ENCODE measurements around the gene CEMIP2.

Gene CEMIP2

GRCh38 chr9:71744754-71745521 lies 23.4 kb downstream of the CEMIP2 start:
- no peak for DNase-seq

GRCh38 chr9:71743882-71744281 lies 24.4 kb downstream of the CEMIP2 start:
- no peak for DNase-seq

GRCh38 chr9:71743217-71743705 lies 25.1 kb downstream of the CEMIP2 start:
- DNase-seq: no peak

GRCh38 chr9:71742703-71743102 lies 25.6 kb downstream of the CEMIP2 start:
- DNase-seq: no peak

GRCh38 chr9:71741926-71742648 lies 26.2 kb downstream of the CEMIP2 start:
- no peak for DNase-seq

GRCh38 chr9:71740199-71740598 lies 28.1 kb downstream of the CEMIP2 start:
- no peak for DNase-seq

- DNase-seq: no peak
Measured at GRCh38 chr9:71737455-71737854, 30.9 kb downstream of the CEMIP2 start.

- no peak for DNase-seq
Measured at GRCh38 chr9:71736236-71736635, 32.1 kb downstream of the CEMIP2 start.

GRCh38 chr9:71734950-71735349 lies 33.4 kb downstream of the CEMIP2 start:
- DNase-seq: no peak

- no peak for DNase-seq
Measured at GRCh38 chr9:71733176-71733575, 35.1 kb downstream of the CEMIP2 start.

GRCh38 chr9:71729816-71730526 lies 38.3 kb downstream of the CEMIP2 start:
- DNase-seq: no peak

- DNase-seq: no peak
Measured at GRCh38 chr9:71726723-71727122, 41.6 kb downstream of the CEMIP2 start.

- no peak for DNase-seq
Measured at GRCh38 chr9:71725590-71726338, 42.5 kb downstream of the CEMIP2 start.

- DNase-seq: no peak
Measured at GRCh38 chr9:71721855-71722254, 46.5 kb downstream of the CEMIP2 start.

GRCh38 chr9:71719562-71719961 lies 48.8 kb downstream of the CEMIP2 start:
- no peak for DNase-seq

- no peak for DNase-seq
Measured at GRCh38 chr9:71719088-71719487, 49.2 kb downstream of the CEMIP2 start.

GRCh38 chr9:71716138-71716909 lies 52.0 kb downstream of the CEMIP2 start:
- no peak for DNase-seq

- no peak for DNase-seq
Measured at GRCh38 chr9:71710856-71711255, 57.5 kb downstream of the CEMIP2 start.

GRCh38 chr9:71710201-71710600 lies 58.1 kb downstream of the CEMIP2 start:
- DNase-seq: no peak

GRCh38 chr9:71709384-71709783 lies 58.9 kb downstream of the CEMIP2 start:
- no peak for DNase-seq

GRCh38 chr9:71706176-71706575 lies 62.1 kb downstream of the CEMIP2 start:
- no peak for DNase-seq

GRCh38 chr9:71704796-71705195 lies 63.5 kb downstream of the CEMIP2 start:
- no peak for DNase-seq
